GM23338 (cell line): ENCODE results near the gene CNGA4. TPM values are rescaled to one million over a fixed set of nuclear protein-coding genes. Genes with fewer than 3 reads are reported as not detected.

Source experiments
- ATAC-seq: fragments of 200-7000 bp; cut with Tn5 transposase; 3 replicates; pipeline ENCODE4 v1.9.1; 2020
- DNase-seq: peaks from one replicate; pipeline ENCODE4 v3.0.0-alpha.2; 2015; ENCODE audit warnings: low spot score
- H2AFZ ChIP-seq: fragments of 200-600 bp; sonication (generic); 2 replicates; pipeline ENCODE4 v1.8.0; 2016; ENCODE audit warnings: antibody characterized with exemption, mild to moderate bottlenecking, moderate library complexity
- H3F3A ChIP-seq: fragments of 200-600 bp; sonication (generic); replicated peaks from 2 replicates; pipeline ENCODE4 v1.8.0; 2017; ENCODE audit warnings: antibody characterized with exemption, mixed run types, low read depth
- H3K27ac ChIP-seq: fragments of 200-600 bp; sonication (generic); 2 replicates; pipeline ENCODE4 v1.6.1; 2016; ENCODE audit warnings: low read depth
- H3K27me3 ChIP-seq: fragments of 200-600 bp; sonication (generic); 2 replicates; pipeline ENCODE4 v1.8.0; 2016; ENCODE audit warnings: mild to moderate bottlenecking, mixed run types, moderate library complexity; ENCODE audit not compliant: insufficient read depth
- H3K36me3 ChIP-seq: fragments of 200-600 bp; sonication (generic); 2 replicates; pipeline ENCODE4 v1.8.0; 2016; ENCODE audit warnings: mild to moderate bottlenecking; ENCODE audit not compliant: insufficient read depth
- H3K4me1 ChIP-seq: fragments of 200-600 bp; sonication (generic); 2 replicates; pipeline ENCODE4 v1.8.0; 2016; ENCODE audit warnings: mild to moderate bottlenecking, moderate library complexity; ENCODE audit not compliant: insufficient read depth
- H3K4me2 ChIP-seq: fragments of 200-600 bp; sonication (generic); 2 replicates; pipeline ENCODE4 v1.7.1; 2017; ENCODE audit warnings: mixed run types
- H3K4me3 ChIP-seq: fragments of 200-600 bp; sonication (generic); 2 replicates; pipeline ENCODE4 v1.6.1; 2016; ENCODE audit warnings: mixed run types
- H3K79me2 ChIP-seq: fragments of 200-600 bp; sonication (generic); replicated peaks from 2 replicates; pipeline ENCODE4 v1.8.0; 2017; ENCODE audit warnings: mild to moderate bottlenecking; ENCODE audit not compliant: insufficient read depth
- H3K9me2 ChIP-seq: fragments of 200-600 bp; sonication (generic); 2 replicates; pipeline ENCODE4 v1.8.0; 2017; ENCODE audit not compliant: insufficient read depth
- H4K20me1 ChIP-seq: fragments of 200-600 bp; sonication (generic); replicated peaks from 2 replicates; pipeline ENCODE4 v1.8.0; 2017; ENCODE audit warnings: mild to moderate bottlenecking; ENCODE audit not compliant: insufficient read depth
- H3K27ac Mint-ChIP-seq: 2 replicates; pipeline ENCODE4 v1.8.0; 2020; ENCODE audit warnings: inconsistent platforms, mild to moderate bottlenecking, moderate library complexity, mixed read lengths
- H3K27me3 Mint-ChIP-seq: 3 replicates; pipeline ENCODE4 v1.8.0; 2022; ENCODE audit warnings: low read depth, mild to moderate bottlenecking, moderate library complexity, mixed read lengths, inconsistent platforms; ENCODE audit not compliant: insufficient read depth, poor library complexity
- H3K36me3 Mint-ChIP-seq: 3 replicates; pipeline ENCODE4 v1.8.0; 2021; ENCODE audit warnings: low read depth, mild to moderate bottlenecking, inconsistent platforms, moderate library complexity, mixed read lengths
- H3K4me1 Mint-ChIP-seq: 3 replicates; pipeline ENCODE4 v1.8.0; 2020; ENCODE audit warnings: mild to moderate bottlenecking, inconsistent platforms, mixed read lengths
- H3K4me3 Mint-ChIP-seq: 3 replicates; pipeline ENCODE4 v1.8.0; 2021; ENCODE audit warnings: moderate library complexity, mild to moderate bottlenecking, inconsistent platforms, mixed read lengths
- H3K9me3 Mint-ChIP-seq: 3 replicates; pipeline ENCODE4 v1.8.0; 2020; ENCODE audit warnings: moderate library complexity, mild to moderate bottlenecking, inconsistent platforms, mixed read lengths
- CREB1 ChIP-seq: fragments of 250-450 bp; sonication (Bioruptor Pico); IDR thresholded peaks from 2 replicates; pipeline ENCODE4 v1.5.0; 2020; ENCODE audit warnings: low read depth, mild to moderate bottlenecking, moderate library complexity
- EZH2phosphoT487 ChIP-seq: fragments of 200-600 bp; sonication (generic); IDR thresholded peaks from one replicate; pipeline ENCODE4 v1.8.1; 2018; ENCODE audit warnings: antibody characterized with exemption; ENCODE audit not compliant: unreplicated experiment
- JUNB ChIP-seq: IDR thresholded peaks from one replicate; pipeline ENCODE4 v1.6.1; 2016; ENCODE audit warnings: antibody characterized with exemption; ENCODE audit not compliant: unreplicated experiment
- NANOG ChIP-seq: IDR thresholded peaks from 2 replicates; pipeline ENCODE4 v1.6.1; 2016; ENCODE audit warnings: antibody characterized with exemption, borderline replicate concordance
- POLR2AphosphoS5 ChIP-seq: IDR thresholded peaks from 2 replicates; pipeline ENCODE4 v1.6.1; 2016; ENCODE audit warnings: antibody characterized with exemption, low read depth
- polyA plus RNA-seq: library from polyadenylated mRNA; unstranded; fragments of >200 nt; fragmentation: Nextera tagmentation; extraction: Ambion mirVana; gene quantifications from 2 replicates; pipeline ENCODE4 v1.2.1, GENCODE V29; 2016
- total RNA-seq: library from RNA; depleted of rRNA; stranded (reverse); fragments of >200 nt; shearing (Covaris generic); gene quantifications from 2 replicates; pipeline ENCODE4 v1.2.3, GENCODE V29; 2014
- TF ChIP-seq, protein P1 (sequence below): fragments of 250-450 bp; sonication (Bioruptor Pico); IDR thresholded peaks from 2 replicates; pipeline ENCODE4 v1.5.0; 2020; ENCODE audit warnings: mild to moderate bottlenecking, moderate library complexity
- TF ChIP-seq, protein P2 (sequence below), 2 experiments: fragments of 200-600 bp in 1 of 2; sonication (generic) in 1 of 2; conservative IDR thresholded peaks; 2 replicates each; pipeline versions ENCODE4 v1.5.1 to v1.6.1; 2016 to 2017; ENCODE audit warnings: antibody characterized with exemption in 2 of 2, low read depth in 2 of 2, mild to moderate bottlenecking in 2 of 2, moderate library complexity in 1 of 2

The CNGA4 gene
- total and polyA plus RNA-seq, 2 experiments from 2014 or later, result 0.15 TPM; not detected in 1

DNA sequence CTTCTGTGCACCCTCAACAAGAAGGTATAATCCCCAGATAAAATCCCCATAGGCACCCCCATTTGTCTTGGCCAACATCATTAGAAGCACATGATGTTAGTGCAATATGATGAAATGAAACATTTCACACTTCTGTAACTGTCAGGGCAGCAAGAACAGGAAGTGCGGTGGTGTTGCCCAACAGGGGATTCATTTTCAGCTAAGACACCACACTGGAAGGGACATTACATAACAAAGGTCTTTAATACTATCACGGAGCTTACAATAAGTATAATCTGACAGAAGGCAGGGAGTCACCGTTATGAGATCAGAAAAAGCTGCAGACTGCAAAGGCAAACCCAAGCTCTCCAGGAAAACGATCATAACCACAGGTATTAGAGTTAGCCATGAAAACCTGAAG lies 37.9 kb upstream of the CNGA4 start:
- ATAC-seq (no peak), DNase-seq (no peak)
- peaks cover 2% of the 10 kb centered on the region for H3K27me3 Mint-ChIP-seq
- peaks cover 8% of the 10 kb centered on the region for H3K4me1 Mint-ChIP-seq
- H3K4me3 Mint-ChIP-seq, result no peak overlapping the region
- H3K27ac Mint-ChIP-seq, result no peak overlapping the region; the same call in 1 of the 2 replicates
- Histone ChIP-seq H3K9me2 (no peaks in the 10 kb centered on the region), H3K4me2 (no peak overlapping the region), H4K20me1 (no peaks in the 10 kb centered on the region; the same call in 1 of the 2 replicates), H3K79me2 (no peaks in the 10 kb centered on the region), H3K27ac (no peak overlapping the region), H3F3A (no peaks in the 10 kb centered on the region), H3K4me1 (peaks cover 7% of the 10 kb centered on the region; the same call in 1 of the 2 replicates), H3K27me3 (no peaks in the 10 kb centered on the region), H3K4me3 (no peak overlapping the region), H2AFZ (no peak overlapping the region), H3K36me3 (no peaks in the 10 kb centered on the region)
- no peaks in the 10 kb centered on the region for H3K9me3 Mint-ChIP-seq
- TF ChIP-seq EZH2phosphoT487, result no peak
- no peak for TF ChIP-seq CREB1 (CRISPR knock-in tag)
- no peak for TF ChIP-seq NANOG
- TF ChIP-seq, protein P1, sequence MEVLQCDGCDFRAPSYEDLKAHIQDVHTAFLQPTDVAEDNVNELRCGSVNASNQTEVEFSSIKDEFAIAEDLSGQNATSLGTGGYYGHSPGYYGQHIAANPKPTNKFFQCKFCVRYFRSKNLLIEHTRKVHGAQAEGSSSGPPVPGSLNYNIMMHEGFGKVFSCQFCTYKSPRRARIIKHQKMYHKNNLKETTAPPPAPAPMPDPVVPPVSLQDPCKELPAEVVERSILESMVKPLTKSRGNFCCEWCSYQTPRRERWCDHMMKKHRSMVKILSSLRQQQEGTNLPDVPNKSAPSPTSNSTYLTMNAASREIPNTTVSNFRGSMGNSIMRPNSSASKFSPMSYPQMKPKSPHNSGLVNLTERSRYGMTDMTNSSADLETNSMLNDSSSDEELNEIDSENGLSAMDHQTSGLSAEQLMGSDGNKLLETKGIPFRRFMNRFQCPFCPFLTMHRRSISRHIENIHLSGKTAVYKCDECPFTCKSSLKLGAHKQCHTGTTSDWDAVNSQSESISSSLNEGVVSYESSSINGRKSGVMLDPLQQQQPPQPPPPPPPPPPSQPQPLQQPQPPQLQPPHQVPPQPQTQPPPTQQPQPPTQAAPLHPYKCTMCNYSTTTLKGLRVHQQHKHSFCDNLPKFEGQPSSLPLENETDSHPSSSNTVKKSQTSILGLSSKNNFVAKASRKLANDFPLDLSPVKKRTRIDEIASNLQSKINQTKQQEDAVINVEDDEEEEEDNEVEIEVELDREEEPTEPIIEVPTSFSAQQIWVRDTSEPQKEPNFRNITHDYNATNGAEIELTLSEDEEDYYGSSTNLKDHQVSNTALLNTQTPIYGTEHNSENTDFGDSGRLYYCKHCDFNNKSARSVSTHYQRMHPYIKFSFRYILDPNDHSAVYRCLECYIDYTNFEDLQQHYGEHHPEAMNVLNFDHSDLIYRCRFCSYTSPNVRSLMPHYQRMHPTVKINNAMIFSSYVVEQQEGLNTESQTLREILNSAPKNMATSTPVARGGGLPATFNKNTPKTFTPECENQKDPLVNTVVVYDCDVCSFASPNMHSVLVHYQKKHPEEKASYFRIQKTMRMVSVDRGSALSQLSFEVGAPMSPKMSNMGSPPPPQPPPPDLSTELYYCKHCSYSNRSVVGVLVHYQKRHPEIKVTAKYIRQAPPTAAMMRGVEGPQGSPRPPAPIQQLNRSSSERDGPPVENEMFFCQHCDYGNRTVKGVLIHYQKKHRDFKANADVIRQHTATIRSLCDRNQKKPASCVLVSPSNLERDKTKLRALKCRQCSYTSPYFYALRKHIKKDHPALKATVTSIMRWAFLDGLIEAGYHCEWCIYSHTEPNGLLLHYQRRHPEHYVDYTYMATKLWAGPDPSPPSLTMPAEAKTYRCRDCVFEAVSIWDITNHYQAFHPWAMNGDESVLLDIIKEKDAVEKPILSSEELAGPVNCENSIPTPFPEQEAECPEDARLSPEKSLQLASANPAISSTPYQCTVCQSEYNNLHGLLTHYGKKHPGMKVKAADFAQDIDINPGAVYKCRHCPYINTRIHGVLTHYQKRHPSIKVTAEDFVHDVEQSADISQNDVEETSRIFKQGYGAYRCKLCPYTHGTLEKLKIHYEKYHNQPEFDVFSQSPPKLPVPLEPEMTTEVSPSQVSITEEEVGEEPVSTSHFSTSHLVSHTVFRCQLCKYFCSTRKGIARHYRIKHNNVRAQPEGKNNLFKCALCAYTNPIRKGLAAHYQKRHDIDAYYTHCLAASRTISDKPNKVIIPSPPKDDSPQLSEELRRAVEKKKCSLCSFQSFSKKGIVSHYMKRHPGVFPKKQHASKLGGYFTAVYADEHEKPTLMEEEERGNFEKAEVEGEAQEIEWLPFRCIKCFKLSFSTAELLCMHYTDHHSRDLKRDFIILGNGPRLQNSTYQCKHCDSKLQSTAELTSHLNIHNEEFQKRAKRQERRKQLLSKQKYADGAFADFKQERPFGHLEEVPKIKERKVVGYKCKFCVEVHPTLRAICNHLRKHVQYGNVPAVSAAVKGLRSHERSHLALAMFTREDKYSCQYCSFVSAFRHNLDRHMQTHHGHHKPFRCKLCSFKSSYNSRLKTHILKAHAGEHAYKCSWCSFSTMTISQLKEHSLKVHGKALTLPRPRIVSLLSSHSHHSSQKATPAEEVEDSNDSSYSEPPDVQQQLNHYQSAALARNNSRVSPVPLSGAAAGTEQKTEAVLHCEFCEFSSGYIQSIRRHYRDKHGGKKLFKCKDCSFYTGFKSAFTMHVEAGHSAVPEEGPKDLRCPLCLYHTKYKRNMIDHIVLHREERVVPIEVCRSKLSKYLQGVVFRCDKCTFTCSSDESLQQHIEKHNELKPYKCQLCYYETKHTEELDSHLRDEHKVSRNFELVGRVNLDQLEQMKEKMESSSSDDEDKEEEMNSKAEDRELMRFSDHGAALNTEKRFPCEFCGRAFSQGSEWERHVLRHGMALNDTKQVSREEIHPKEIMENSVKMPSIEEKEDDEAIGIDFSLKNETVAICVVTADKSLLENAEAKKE, result no peak
- TF ChIP-seq, protein P2, sequence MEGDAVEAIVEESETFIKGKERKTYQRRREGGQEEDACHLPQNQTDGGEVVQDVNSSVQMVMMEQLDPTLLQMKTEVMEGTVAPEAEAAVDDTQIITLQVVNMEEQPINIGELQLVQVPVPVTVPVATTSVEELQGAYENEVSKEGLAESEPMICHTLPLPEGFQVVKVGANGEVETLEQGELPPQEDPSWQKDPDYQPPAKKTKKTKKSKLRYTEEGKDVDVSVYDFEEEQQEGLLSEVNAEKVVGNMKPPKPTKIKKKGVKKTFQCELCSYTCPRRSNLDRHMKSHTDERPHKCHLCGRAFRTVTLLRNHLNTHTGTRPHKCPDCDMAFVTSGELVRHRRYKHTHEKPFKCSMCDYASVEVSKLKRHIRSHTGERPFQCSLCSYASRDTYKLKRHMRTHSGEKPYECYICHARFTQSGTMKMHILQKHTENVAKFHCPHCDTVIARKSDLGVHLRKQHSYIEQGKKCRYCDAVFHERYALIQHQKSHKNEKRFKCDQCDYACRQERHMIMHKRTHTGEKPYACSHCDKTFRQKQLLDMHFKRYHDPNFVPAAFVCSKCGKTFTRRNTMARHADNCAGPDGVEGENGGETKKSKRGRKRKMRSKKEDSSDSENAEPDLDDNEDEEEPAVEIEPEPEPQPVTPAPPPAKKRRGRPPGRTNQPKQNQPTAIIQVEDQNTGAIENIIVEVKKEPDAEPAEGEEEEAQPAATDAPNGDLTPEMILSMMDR (conservative IDR thresholded peaks at IDR 0.05; ENCODE audit: low read depth in 2 of 2), result no peak
- TF ChIP-seq JUNB, result no peak
- no peak for TF ChIP-seq POLR2AphosphoS5
- H3K36me3 Mint-ChIP-seq, result no peaks in the 10 kb centered on the region
